ENCODE data around the gene TNFRSF4.

DNA sequence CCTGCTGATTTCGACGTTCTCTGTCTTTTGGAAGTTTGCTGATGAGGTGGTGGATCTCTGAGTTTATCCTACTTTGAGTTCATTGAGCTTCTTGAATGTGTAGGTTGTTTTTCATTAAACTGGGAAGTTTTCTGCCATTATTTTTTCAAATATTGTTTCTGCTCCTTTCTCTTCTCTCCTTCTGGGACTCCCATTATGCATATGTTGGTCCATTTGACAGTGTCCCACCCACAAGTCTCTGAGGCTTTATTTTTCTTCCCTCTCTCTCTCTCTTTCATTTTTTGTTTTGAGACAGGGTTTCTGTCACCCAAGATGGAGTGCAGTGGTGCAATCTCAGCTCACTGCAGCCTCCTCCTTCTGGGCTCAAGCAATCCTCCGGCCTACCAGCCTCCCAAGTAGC lies 19.2 kb downstream of the TNFRSF4 start:
- TF ChIP-seq, protein P1, sequence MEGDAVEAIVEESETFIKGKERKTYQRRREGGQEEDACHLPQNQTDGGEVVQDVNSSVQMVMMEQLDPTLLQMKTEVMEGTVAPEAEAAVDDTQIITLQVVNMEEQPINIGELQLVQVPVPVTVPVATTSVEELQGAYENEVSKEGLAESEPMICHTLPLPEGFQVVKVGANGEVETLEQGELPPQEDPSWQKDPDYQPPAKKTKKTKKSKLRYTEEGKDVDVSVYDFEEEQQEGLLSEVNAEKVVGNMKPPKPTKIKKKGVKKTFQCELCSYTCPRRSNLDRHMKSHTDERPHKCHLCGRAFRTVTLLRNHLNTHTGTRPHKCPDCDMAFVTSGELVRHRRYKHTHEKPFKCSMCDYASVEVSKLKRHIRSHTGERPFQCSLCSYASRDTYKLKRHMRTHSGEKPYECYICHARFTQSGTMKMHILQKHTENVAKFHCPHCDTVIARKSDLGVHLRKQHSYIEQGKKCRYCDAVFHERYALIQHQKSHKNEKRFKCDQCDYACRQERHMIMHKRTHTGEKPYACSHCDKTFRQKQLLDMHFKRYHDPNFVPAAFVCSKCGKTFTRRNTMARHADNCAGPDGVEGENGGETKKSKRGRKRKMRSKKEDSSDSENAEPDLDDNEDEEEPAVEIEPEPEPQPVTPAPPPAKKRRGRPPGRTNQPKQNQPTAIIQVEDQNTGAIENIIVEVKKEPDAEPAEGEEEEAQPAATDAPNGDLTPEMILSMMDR (conservative IDR thresholded peaks at IDR 0.05): no peak
- TF ChIP-seq ZFX (IDR thresholded peaks at IDR 0.05): no peak
